UCSD-AML1 (cell line): ENCODE results near the gene MAP3K20.
"Not testable (repeated sequence)": the region's sequence is repeated elsewhere in the genome, so short reads cannot be mapped to it uniquely, and the experiment has no call there.

Source experiments
- DNase-seq: peaks from one replicate; lab custom pipeline; 2025; ENCODE audit not compliant: unreplicated experiment; lab: John Stamatoyannopoulos, UW

The MAP3K20 gene

DNA sequence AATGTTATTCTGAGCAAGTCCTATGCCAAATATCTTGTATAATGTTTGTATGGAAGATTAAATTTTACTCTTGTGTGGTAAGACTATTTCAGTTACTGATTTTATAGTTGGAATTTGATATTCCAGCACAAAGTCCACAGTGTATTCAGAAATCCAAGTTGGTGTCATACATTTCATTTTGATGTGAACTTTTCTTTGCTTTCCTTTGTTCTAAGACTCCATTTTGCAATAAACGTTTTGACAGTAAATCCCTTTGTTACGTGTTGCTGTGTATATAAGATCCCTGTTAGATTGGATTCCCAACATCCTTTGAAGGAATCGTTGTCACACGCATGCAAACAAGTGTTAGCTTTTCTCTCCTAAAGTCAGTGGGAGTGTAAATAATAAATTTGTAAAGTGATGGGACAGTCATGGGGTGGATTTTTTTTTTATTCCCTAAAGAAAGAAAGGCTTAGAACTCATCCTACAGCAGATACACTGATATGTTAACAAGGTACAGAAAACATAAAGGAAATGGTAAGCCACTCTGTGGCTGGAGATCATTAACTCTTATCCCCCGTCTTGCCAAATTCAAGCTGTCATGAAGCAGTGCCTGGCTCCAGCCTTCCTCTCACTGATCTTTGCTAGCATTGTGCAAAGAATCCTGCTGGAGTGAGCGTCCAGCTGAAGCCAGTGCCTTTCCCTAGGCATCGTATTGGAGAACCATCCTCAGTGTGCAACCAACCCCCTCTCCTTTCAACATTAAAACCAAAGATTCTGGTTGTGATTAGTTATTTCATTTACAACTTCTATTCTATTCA lies 151.5 kb downstream of the MAP3K20 start:
- no peak for DNase-seq

DNA sequence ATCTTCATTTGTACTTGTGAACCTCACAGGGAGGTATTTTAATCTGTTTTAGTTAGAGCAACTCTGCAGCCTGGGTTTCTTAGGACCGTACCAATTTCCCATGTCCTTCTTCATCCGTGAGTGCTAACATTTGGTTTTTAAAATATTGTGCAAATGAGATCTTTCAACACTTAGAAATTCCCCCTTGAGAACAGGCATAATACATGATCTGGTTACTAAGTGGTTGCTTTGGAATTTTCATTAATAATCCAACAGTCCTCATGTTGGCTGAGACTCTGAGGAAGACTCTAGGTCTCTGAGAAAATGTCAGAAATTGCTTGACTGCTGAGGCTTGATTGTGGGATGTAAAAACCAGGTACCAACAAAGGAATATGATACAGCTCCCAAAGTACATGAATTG lies 153.4 kb downstream of the MAP3K20 start:
- DNase-seq = no peak

DNA sequence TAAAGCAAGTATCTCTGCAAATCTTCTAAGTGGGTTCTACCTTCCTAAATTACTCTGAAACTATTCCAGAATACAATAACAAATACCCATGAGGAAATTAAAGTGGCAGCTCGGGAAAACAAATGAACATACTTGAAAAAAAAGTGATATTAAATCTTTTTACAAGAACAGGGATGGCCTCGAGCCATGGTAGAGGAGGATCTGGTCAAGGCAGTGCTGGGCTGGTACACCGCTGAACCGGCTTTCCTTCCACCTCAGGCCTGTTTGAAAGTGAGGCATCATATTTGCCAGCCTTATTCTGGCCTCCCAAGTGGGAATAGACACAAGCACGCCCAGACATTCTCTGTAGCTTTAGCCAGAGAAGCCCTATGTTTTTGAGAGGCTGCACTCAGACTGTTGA lies 154.5 kb downstream of the MAP3K20 start:
- DNase-seq = no peak

DNA sequence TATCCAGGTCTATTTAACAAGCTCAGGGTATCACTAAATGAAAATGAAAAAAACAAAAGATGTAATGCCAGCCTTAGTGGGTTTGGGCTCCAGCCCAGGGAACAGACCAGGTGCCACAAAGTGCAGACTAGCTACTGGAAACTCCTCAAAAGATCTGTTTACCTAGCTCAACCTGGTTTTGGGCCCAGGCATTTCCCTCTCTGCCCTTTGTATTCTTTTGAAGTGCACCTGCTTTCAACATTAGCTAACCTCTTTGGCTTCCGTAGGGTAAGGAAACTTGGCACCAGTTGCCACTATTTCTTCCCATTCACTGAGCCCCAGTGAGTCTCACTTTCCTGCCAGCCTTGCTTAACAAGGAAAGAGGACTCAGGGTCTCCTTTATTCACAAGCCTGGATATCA lies 155.4 kb downstream of the MAP3K20 start:
- no peak for DNase-seq

DNA sequence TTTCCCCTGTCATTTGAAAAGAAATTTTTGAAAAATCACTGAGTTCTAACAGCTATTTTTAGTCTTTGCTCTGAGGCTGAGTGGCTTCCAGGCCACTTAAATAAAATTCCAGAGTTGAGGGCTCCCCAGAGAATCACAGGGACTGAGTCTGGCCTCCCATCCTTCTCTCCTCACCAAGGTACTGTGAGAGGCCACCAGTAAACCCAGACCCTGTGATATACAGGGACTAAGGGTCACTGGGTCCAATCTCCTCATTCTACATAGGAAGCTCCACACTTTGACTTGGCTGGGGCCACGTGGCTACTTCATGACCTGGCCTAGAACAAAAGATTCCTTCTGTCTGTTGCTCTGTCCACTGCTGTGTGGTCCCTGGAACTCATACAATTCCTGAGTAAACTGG lies 155.8 kb downstream of the MAP3K20 start:
- no peak for DNase-seq

- DNase-seq = no peak
Measured at GRCh38 chr2:173232956-173233744, 157.5 kb downstream of the MAP3K20 start.

DNA sequence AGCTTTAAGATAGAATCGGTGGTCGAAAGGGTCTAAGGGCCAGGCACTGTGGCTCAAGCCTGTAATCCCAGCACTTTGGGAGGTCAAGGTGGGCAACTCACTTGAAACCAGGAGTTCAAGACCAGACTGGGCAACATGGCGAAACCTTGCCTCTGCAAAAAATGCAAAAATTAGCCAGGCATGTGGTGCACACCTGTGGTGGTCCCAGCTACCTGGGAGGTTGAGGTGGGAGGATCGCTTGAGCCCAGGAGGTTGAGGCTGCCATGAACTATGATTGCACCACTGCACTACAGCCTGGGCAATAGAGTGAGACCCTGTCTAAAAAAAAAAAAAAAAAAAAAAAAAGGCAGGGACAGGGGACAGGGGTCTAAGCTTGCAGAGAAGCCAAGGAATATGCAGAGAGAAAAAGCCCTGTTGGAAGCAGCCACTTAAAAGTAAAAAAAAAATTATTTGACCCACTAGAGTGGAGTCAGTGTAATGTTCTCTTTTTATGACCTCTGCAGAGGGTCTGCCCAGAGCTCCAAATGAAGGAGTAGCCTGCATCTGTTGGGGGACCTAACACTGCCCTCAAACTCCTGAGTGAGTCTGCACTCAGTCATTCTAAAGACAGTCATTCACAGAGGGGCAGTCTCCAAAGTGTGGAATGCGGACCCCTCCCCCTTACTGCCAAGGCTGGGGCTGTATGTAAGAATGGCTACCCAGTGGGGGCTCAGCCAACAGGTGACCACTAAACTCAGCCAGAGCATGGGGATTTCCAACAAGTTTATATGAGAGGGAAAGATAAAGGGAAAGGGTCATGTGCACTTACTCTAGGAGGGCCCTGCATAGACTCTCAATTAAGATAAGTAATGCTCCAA lies 160.5 kb downstream of the MAP3K20 start:
- DNase-seq = no peak

- DNase-seq = no peak
Measured at GRCh38 chr2:173238385-173238784, 162.7 kb downstream of the MAP3K20 start.

- DNase-seq = no peak
Measured at GRCh38 chr2:173238831-173239230, 163.2 kb downstream of the MAP3K20 start.

DNA sequence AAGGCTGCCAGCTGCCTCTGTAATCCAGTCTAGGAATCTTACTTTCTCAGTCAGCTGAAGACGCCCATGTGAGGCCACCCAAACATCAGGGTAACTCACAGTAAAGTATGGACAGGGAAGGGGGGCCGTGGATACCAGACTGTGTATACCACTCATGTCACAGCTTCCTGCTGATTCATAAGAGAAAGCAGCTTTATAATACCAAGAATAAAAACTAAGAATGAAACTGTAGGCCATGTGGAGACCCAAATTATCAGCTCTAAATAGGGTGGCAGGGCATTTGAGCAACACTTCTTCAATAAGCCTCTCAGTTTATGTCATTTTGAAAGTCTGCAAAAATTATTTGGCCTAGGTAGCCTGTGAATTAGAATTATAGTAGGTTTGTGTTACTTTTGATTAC lies 164.0 kb downstream of the MAP3K20 start:
- DNase-seq = no peak

- no peak for DNase-seq
Measured at GRCh38 chr2:173240083-173240482, 164.4 kb downstream of the MAP3K20 start.

GRCh38 chr2:173241643-173242042 lies 166.0 kb downstream of the MAP3K20 start:
- DNase-seq = no peak

- DNase-seq = no peak
Measured at GRCh38 chr2:173247156-173247555, 171.5 kb downstream of the MAP3K20 start.

GRCh38 chr2:173248381-173248780 lies 172.7 kb downstream of the MAP3K20 start:
- no peak for DNase-seq

DNA sequence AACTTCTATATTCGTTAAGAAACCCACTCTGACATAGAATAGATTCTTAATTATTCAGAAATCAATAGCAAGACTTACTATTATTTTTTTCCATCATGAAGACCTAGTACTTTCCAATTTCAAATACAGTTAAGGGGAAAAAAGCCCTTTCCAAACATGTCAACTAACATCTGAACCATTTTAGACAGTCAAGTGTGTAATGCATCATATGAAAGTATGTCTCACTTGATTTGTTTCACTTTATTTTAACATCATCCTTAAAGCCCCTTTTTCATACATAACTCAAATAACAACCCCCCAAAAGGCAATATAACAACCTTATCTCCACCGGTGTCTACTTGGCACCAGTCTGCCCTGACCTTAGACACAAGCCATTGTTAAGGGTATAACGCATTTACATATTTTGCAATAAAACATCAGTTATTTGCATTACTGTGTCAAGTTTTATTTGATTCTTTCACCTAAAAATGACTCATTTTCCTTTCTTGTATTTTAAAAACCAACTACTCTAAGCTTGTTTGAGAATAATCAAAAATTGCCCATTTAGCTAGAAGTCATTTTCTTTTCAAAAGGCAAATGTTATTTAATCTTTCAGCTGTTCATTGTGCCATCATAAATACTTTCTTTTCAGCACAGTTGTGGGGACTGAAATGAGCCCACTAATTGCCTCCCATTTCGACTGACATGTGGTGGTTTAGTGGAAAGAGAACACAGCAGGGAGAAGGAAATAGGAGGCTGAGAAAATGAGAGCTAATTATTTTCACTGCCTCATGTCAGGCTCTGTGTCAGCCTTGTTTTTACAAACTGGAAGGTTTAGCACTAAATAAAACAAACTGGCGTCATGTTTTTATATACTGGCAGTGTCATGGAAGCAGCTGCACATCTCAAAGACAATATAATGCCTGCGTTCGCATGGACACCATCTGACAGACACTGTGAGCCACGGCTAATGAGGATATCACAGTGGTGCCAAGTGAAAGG lies 174.3 kb downstream of the MAP3K20 start:
- no peak for DNase-seq

DNA sequence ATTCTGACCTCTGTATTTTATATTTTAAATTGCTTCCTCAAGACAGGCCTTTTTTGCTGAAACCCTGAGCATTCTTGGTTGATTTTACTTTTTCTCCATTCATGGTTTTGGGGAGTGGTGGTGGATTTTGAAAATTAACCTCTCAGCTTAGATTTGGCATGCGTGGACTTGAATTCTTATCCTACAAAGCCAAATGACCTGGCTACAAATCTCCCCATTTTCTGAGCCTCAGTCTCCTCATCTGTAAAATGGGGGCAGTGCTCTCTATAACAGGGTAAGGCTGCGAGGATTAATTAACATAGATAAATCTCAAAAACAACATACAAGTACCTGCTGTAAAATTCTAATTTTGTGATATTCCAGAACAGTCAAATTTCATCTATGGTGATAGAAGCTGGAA lies 175.6 kb downstream of the MAP3K20 start:
- no peak for DNase-seq

DNA sequence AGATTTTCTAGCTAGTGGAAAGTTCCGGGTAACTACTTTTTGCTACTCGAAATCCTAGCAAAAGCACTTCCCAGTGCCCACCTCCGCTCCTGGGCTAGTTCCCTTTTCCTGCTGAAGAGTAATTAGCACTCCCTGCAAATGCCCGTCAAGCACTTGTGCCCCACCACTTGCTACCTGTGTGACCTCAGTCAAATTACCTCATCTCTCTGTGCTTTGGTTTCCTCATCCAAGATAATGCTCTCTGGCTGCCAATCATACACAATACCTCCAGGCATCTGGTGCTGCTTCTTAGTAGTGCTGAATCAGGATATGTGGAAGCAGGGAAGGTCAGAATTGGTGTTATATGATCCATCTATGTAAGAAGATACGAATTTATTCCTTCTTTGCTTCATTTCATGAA lies 176.9 kb downstream of the MAP3K20 start:
- DNase-seq = no peak

- DNase-seq = no peak
Measured at GRCh38 chr2:173254659-173255058, 179.0 kb downstream of the MAP3K20 start.

DNA sequence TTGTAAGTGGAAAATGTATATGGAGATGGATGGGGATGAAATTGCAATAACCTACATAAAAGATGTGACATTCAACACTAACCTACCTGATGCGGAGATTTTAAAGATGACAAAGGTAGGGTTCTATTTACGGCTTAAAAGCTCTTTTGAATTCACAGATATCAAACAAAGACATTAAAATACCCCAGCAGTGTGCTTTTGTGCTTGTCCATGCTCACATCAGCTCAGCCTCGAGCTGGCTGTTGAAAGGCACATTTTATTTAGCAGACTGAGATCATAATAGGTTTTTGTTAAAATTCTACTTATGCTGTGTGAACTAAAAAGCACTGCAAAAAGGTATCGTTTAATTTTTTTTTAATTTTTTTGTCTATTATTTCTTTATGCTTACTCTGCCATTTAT lies 183.1 kb downstream of the MAP3K20 start:
- DNase-seq = no peak

DNA sequence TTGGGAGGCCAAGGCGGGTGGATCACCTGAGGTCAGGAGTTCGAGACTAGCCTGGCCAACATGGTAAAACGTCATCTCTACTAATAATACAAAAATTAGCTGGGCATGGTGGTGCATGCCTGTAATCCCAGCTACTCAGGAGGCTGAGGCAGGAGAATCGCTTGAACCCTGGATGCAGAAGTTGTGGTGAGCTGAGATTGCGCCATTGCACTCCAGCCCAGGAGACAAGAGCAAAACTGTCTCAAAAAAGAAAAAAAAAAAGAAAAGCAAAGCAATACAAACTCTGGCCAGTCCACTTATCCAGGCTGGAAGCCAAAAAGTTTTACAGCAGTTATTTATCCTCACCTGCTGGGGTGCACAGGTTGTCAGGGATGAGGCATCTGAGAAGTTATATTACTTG lies 186.7 kb downstream of the MAP3K20 start:
- DNase-seq = not testable (repeated sequence)
